GM18526 (cell line): Measurements from ENCODE around the gene TMEM38A.
A peak's percentile ranks its signal among the peaks of the same experiment; 100 is the strongest.

Experiments used
- POLR2A ChIP-seq: IDR thresholded peaks from 3 replicates; pipeline ENCODE4 v1.6.1; 2011; ENCODE audit not compliant: insufficient read length; ENCODE audit errors: extremely low read depth

The TMEM38A gene

GRCh38 chr19:16657384-16657783 is 3.6 kb upstream of the TMEM38A start:
- TF ChIP-seq POLR2A, result no peak

GRCh38 chr19:16659464-16659831 is 1.5 kb upstream of the TMEM38A start:
- no peak for TF ChIP-seq POLR2A

- TF ChIP-seq POLR2A, result peak; percentile 86
Measured at GRCh38 chr19:16659832-16660708, 869 bp upstream of the TMEM38A start, which contains the start of gene SMIM7. Gene SMIM7, minus strand, starts transcription at chr19:16660144. Its CDS starts 34 bp downstream, at chr19:16660110.

- no peak for TF ChIP-seq POLR2A
Measured at GRCh38 chr19:16661480-16662034, 618 bp downstream of the TMEM38A start.

GRCh38 chr19:16668176-16668575 is 7.2 kb downstream of the TMEM38A start:
- no peak for TF ChIP-seq POLR2A

- TF ChIP-seq POLR2A, result no peak
Measured at GRCh38 chr19:16670291-16670690, 9.4 kb downstream of the TMEM38A start.

- TF ChIP-seq POLR2A, result no peak
Measured at GRCh38 chr19:16671652-16672274, 10.8 kb downstream of the TMEM38A start.

- TF ChIP-seq POLR2A, result no peak
Measured at GRCh38 chr19:16673231-16673630, 12.3 kb downstream of the TMEM38A start.

GRCh38 chr19:16676101-16676798 is 15.3 kb downstream of the TMEM38A start:
- TF ChIP-seq POLR2A, result no peak

GRCh38 chr19:16677055-16677454 is 16.1 kb downstream of the TMEM38A start:
- TF ChIP-seq POLR2A, result no peak

GRCh38 chr19:16678498-16678897 is 17.6 kb downstream of the TMEM38A start:
- no peak for TF ChIP-seq POLR2A

GRCh38 chr19:16679811-16680210 is 18.9 kb downstream of the TMEM38A start:
- no peak for TF ChIP-seq POLR2A

- TF ChIP-seq POLR2A, result no peak
Measured at GRCh38 chr19:16682539-16682938, 21.6 kb downstream of the TMEM38A start.

- TF ChIP-seq POLR2A, result no peak
Measured at GRCh38 chr19:16684216-16684615, 23.3 kb downstream of the TMEM38A start.

GRCh38 chr19:16688084-16688483 is 27.1 kb downstream of the TMEM38A start:
- TF ChIP-seq POLR2A, result no peak

- no peak for TF ChIP-seq POLR2A
Measured at GRCh38 chr19:16698914-16699313, 38.0 kb downstream of the TMEM38A start.

GRCh38 chr19:16702123-16702522 is 41.2 kb downstream of the TMEM38A start:
- no peak for TF ChIP-seq POLR2A
